NCI-H524 (cell line): ENCODE measurements around the gene NTSR1.

Experiments used
- DNase-seq, 2 experiments: peaks; one replicate each; lab custom pipeline; 2025; lab: John Stamatoyannopoulos, UW

NTSR1 gene

GRCh38 chr20:62802026-62802712 lies 93.5 kb downstream of the NTSR1 start:
- DNase-seq: no peak

DNA sequence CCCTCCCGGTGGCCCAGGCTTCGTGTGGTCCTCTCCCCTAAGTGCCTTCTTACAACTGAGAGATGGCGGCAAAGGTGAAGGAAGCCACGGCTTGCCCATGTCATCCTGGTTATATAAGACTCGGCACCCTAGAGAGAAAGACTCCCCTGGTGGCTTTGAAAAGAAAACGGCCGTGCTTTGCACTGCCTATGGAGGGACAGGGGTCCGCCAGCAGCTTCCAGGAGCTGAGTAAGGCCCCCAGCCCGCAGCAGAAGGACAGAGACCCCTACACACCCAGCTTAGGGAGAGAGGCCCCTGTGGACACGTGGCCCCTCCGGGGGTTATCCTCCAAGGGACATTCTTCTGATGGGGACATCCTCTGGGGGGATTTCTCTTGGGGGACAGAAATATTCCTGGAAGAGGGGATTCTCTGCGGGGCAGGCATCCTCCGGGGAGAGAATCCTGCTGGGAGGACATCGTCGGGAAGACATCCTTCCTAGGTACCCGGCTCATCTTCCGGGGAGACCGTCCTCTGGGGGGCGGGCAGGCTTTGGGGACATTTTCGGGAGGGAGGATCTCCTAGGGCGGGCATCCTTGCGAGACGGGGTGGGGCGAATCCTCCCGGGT lies 95.5 kb downstream of the NTSR1 start:
- no peak for DNase-seq

DNA sequence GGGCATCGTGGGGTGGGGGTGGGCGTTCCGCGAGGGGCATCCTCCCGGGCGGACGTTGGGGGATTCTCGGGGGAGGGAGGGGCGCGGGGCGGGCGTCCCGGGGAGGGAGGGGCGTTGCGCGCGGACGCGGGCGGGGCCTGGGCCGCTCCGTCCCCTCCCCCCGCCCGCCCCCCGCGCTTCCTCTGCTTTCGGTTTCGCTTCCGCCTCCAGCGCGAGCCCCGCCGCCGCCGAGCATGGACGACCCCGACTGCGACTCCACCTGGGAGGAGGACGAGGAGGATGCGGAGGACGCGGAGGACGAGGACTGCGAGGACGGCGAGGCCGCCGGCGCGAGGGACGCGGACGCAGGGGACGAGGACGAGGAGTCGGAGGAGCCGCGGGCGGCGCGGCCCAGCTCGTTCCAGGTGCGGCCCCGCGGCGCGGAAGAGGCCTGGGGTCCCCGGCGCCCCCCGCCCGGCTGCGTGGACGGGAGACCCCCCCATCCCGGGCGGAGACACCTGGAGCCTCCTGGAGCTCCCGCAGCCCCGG lies 96.1 kb downstream of the NTSR1 start, which contains the start of gene OGFR:
Gene OGFR, plus strand, starts transcription at position 209 of the 528 bp plus-strand sequence. Its CDS starts 25 bp downstream, at position 234.
- DNase-seq: peak in 1 of 2 experiments; percentile 38

- no peak for DNase-seq
These were observed 96.6 kb downstream of the NTSR1 start for GRCh38 chr20:62805155-62805710.

DNA sequence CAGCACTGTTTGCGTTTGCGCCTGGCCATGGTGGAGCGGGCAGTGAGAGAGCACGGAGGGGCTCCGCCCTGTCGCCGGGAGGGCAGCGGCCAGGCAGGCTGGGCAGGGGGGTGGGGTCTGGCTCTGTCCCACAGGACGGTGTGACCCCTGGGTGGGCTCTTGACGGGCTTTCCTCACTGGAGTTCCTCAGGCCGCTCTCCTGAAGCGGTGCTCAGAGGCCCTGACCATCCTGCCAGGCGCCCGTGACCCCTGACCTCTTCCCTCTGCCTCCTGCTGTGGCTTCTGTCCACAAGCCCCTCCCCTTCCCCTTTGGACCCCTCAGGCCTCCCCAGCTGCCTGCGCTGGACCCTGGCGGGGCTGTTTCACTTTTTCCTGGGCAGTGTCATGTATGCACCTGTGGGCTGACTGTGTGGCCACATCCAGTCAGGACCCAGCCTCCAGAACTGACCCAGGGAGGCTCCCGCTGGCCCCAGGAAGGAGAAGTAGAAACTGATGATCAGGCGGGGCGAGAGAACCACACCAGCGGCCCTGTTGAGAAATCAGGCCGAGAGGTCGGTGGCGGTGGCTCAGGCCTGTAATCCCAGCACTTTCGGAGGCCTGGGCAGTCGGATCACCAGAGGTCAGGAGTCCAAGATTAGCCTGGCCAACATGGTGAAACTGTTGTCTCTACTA lies 97.2 kb downstream of the NTSR1 start:
- DNase-seq: no peak

DNA sequence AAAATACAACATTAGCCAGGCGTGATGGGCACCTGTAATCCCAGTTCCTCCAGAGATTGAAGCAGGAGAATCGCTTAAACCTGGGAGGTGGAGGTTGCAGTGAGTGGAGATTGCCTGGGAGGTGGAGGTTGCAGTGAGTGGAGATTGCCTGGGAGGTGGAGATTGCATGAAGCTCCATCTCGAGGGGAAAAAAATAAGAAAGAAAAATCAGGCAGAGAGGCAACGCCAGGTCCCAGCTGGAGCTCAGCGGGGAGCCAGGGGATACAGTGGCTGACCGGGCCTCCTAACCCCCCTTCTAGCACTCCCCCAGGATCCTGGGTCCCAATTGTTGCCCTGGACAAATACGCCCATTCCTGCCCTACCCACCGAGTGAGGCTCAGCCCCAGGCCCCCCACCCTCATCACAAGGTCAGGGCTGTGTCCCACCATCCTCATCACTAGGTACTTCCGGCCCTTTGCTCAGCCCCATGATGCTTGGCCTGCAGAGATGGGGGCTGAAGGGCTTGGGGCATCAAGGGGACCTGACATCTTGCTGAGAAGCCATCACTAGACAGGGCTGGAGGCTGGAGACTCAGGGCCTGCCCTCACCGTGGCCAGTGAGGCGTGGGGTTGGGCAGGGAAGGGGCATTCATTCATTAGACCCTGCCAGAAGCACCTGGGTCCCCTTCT lies 97.9 kb downstream of the NTSR1 start:
- no peak for DNase-seq

DNA sequence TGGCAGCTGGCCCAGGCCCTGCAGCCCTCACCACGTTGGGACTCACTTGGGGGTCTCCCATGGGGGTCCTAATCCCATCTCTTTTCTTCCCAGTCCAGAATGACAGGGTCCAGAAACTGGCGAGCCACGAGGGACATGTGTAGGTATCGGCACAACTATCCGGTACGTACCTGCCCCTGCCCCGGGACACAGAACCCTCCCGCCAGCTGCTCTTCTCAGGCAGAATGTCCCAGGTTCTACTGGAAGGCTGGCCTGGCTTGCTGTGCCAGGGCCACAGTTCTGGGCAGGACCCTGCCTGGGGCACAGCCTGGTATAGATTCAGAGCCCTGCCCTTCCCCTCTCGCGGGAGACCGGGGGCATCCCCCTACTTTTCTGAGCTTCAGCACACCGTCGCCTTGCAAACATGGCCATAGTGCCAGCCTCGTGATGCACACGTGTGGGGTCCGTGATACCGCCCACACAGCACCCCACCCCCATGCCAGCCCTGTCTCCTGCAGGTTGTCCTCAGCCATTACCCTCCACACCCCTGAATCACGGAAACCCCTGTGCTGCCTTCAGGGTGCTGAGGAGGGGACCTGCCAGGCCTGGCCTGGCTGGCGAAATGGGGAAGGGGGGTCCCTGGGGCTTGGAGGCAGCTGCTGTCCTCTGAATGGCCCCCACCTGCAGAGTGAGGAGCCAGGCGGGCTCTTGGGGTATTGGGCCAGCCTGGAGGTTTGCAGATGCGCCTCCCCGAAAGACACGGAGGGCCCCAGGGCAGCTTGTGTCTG lies 99.0 kb downstream of the NTSR1 start:
- DNase-seq: no peak

DNA sequence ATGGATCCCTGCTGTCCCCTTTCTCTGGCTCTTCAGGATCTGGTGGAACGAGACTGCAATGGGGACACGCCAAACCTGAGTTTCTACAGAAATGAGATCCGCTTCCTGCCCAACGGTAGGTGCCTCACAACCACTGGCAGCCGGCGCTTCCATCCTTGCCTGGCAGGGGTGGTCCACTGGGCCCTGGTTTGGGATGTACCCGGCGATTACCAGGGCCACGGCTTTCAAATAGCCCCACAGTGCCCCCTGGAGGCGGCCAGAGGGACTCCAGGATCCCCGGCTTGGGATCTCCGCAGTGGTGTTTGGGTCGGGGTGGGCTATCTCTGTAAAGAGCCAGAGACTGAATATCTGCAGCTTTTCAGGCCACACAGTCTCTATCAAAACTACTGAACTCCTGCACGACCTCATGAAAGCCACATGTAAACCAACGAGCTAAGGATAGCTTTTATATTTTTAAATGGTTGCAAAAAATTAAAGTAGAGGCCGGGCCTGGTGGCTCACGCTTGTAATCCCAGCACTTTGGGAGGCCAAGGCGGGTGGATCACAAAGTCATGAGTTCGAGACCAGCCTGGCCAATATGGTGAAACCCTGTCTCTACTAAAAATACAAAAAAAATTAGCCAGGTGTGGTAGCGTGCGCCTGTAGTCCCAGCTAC lies 99.7 kb downstream of the NTSR1 start:
- peak in 1 of 2 experiments; percentile 56 for DNase-seq

DNA sequence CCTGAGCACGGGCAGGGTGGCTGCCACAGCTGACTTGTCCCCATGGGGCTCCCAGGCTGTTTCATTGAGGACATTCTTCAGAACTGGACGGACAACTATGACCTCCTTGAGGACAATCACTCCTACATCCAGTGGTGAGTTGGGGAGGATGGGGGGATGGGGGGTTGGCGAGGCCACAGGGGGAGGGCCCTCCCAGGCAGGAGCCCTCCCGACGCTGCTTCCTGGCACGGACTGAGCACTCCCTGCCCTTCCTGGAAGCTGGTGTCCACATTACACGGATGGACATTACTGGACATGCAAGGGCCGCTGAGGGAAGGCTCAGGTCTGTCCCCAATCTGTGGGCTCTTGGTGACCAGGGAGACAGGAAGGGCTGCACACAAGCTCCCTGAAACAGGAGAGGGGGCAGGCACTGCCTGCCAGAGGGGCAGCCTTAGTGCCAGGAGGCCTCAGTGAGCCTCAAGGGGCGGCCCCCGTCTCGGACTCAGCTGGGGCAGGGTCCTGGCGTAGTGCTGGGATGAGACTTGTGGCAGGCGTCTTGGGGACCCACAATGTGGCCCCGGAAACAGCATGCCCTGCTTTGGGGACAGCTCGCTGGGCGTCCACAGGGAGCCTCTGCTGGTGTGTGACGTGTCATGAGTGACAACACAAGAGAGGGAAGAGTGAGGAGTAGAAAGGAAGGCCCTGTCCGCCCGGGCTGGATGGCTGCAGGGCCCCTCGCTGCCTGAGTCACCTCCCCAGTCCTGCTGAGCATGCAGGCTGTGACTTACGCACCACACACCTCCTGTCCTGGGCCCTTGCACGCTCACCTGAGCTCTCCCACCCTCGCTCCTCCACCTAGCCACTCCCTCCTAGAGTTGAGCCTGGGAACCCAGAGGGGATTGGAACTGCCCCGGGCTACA lies 101.1 kb downstream of the NTSR1 start:
- DNase-seq: no peak

DNA sequence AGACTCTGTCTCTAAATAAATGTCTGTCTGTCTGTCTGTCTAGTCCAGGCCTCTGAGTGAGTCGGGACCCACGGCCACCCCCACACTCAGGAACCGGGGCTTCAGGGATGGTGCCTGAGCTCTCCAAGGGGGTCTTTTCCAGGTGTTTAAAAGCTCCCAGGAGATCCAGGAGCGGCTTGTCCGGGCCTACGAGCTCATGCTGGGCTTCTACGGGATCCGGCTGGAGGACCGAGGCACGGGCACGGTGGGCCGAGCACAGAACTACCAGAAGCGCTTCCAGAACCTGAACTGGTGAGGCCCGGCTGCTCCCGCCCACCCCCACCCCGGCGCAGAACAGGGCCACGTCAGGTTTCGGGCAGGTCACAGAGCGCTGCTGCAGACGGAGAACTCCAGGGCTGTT lies 102.7 kb downstream of the NTSR1 start:
- no peak for DNase-seq

DNA sequence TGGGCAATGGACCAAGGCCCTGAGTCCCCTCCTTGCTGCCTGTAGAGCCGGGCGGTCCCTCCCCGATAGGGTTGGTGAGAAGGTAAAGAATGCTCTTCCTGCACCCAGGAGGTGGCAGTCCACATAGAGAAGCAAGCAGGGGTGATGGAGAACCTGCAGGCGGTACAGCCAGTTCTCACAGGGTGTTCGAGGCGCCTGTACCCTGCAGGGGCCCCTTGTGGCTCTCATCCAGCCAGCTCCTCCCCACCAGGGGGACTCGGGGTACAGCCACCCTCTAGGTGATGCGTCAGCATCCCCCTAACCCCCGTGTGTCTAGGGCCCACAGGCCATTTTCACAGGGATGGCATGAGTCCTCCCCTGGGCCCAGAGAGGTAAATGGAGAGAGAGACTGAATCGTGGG lies 103.1 kb downstream of the NTSR1 start:
- no peak for DNase-seq
